ENCODE data around the gene TMEM60.

- no peak for TF ChIP-seq CTCF (optimal IDR thresholded peaks at IDR 0.05 in 1 of 3, IDR thresholded peaks at IDR 0.05 in 1 of 3, conservative IDR thresholded peaks at IDR 0.05 in 1 of 3; ENCODE audit: extremely low read depth in 1 of 3, insufficient read depth in 2 of 3, low read length in 3 of 3)
- no peak for TF ChIP-seq EZH2 (IDR thresholded peaks at IDR 0.05; ENCODE audit: low read length)
Measured at GRCh38 chr7:77811516-77812289, 13.5 kb upstream of the TMEM60 start.
